Right cardiac atrium (tissue), 5 donors: ENCODE data around the gene KLHL7. TPM values are rescaled to one million over a fixed set of nuclear protein-coding genes. Genes with fewer than 3 reads are reported as not detected.

Experiments used
- ATAC-seq, 2 donors: fragments of 200-7000 bp; cut with Tn5 transposase; one replicate each; pipeline versions ENCODE4 v1.8.0 to v1.9.1; 2020; ENCODE audit warnings: moderate library complexity in 2 of 2, mild to moderate bottlenecking in 1 of 2
- DNase-seq, 3 donors: peaks; one replicate each; pipeline ENCODE4 v3.0.0-alpha.2; 2020
- H3K27ac ChIP-seq: one replicate; pipeline ENCODE4 v1.5.1; 2013; ENCODE audit warnings: mild to moderate bottlenecking, low read length, control low read depth, moderate library complexity
- H3K27me3 ChIP-seq: one replicate; pipeline ENCODE4 v1.6.1; 2013; ENCODE audit not compliant: control insufficient read depth, insufficient read depth
- H3K4me1 ChIP-seq: one replicate; pipeline ENCODE4 v1.6.1; 2013; ENCODE audit warnings: low read length; ENCODE audit not compliant: control insufficient read depth, insufficient read depth
- H3K4me3 ChIP-seq: one replicate; pipeline ENCODE4 v1.5.1; 2013; ENCODE audit warnings: low read length, control low read depth
- H3K9me3 ChIP-seq: one replicate; pipeline ENCODE4 v1.6.1; 2013; ENCODE audit warnings: low read length; ENCODE audit not compliant: control insufficient read depth
- WGBS: extraction: QIAGEN DNeasy Blood & Tissue Kit; methylation state at CpG from one replicate; pipeline ENCODE4 v1.1.7; 2013; 5-methylcytosine and 5-hydroxymethylcytosine counted together
- intact Hi-C, 4 donors: fragments of 100-400 bp; cut with DNase I; formaldehyde crosslinking; loops; one replicate each; pipeline versions ENCODE4 v1.11.0 to v1.14.0; 2022 to 2023
- polyA plus RNA-seq: library from polyadenylated mRNA; stranded (reverse); fragments of 200-250 nt; gene quantifications from one replicate; pipeline ENCODE4 v1.2.3, GENCODE V29; 2013
- total RNA-seq, 4 donors: library from RNA; stranded (reverse); fragmentation: NEBNext Ultra II Directional; extraction: Animal tissue kit (Norgen Biotek cat#: 25700); gene quantifications; one replicate each; pipeline ENCODE4 v1.2.1, GENCODE V29; 2021
- donor health status: healthy with polysubstance abuse.
- donor health status: DM: no; HTN: yes; CAD: no.
- donor health status: DM: no; HTN: no; CAD: no.
- donor health status: DM: no; HTN: yes; CAD: no; lungs with severe emphysema.
- donor health status: DM: yes; HTN: yes; CAD: no.

KLHL7 gene
- total and polyA plus RNA-seq, 5 donors: 61.7 to 106 (median 72.3) TPM

DNA sequence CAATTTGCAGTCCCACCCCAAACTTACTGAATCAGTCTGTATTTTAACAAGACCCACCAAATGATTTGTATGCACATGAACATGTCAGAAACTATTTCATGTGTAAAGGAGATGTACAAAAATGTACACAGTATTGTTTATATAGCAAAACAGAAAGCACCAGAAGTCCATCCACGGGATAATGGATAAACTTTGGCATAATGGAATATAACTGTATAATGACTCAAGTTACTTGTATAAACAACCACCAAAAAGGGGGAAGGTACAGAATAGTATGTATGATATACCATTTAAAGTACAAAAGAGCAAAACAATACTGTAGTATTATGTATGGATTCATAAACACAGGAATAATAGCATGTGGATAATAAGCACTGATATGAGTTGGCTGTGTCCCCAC, 98.7 kb downstream of the KLHL7 start:
- 95% methylated on average over 1 of the region's 1 CpG for WGBS

DNA sequence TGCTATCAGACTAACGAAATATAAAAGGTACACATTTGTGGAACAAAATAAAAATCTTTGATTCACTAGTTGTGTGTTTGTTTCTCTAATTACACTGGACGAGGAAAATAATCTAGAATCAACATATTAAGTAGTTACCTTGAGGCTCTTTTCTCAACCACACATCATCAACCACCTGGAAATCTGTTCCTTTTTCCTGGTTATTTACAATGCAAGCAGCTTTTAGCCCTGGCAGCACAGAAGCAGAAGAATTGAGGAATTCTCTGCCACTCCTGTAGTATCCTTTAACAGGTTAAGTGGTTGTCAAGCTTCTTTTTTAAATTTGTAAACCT, 100.0 kb downstream of the KLHL7 start:
- DNase-seq (no peak), ATAC-seq (no peak)
- Histone ChIP-seq H3K9me3 (no peaks in the 10 kb centered on the region), H3K4me3 (peak overlapping the region; percentile 36), H3K27me3 (no peaks in the 10 kb centered on the region), H3K27ac (no peak overlapping the region), H3K4me1 (no peaks in the 10 kb centered on the region)
- intact Hi-C loops: no loop called here
- 89% methylated on average over 2 of the region's 2 CpGs for WGBS

More for the DNA sequence above, 98.7 kb downstream of the KLHL7 start:
- Histone ChIP-seq H3K4me3 (no peak overlapping the region), H3K4me1 (no peaks in the 10 kb centered on the region), H3K9me3 (no peaks in the 10 kb centered on the region), H3K27me3 (no peaks in the 10 kb centered on the region), H3K27ac (no peak overlapping the region)
- DNase-seq (no peak), ATAC-seq (no peak)
- intact Hi-C loops: no loop called here

DNA sequence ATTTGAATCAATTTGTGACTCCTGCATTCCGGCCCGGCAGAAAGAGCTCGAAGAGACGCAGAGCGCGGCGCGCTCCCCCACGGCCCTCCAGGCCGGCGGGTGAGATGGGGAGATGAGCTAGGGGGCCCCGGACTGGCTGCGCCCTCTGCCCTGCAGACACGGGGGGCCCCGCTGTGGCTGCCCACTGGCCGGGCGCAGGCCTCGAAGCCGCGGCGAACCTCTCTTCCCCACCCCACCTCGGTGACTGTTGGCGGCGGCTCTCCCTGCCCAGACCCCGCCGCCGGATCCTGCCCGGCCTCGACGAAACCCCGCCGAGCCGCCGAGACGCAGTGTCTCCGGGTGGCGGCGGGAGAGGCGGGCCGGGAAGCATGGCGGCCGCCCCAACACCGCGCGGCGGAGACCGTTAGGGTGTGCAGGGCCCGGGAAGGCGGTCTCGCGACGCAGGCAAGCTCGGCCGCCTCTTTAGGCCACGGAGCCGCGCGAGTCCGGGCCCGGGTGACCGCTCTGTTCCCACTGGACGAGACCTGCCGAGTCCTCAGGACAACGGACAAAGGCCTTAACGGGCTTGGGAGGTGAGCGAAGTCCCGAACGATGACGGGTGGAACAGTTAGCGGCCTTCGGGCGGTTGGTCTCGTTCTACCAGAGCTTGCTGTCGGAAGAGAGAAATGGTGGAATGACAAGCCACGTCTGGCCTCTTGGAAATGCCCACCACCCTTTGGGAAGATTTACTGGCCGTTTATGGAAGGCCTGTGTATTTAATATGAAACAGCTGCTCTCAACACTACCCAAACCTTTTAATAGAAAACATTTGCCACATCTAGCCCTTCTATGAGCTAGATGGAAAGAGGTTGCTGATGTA, 100.6 kb downstream of the KLHL7 start:
- no peaks in the 10 kb centered on the region for H3K27me3 ChIP-seq
- no peak overlapping the region for H3K27ac ChIP-seq
- intact Hi-C loops: no loop called here
- peak; percentile 84 to 86 for ATAC-seq
- no peaks in the 10 kb centered on the region for H3K4me1 ChIP-seq
- WGBS: 24% methylated on average over 76 of the region's 76 CpGs
- peak overlapping the region; percentile 36 for H3K4me3 ChIP-seq
- peak; percentile 40 to 77 (median 75) for DNase-seq
- no peaks in the 10 kb centered on the region for H3K9me3 ChIP-seq

GRCh38 chr7:23207021-23207420, 101.4 kb downstream of the KLHL7 start:
- no peak for ATAC-seq
- Histone ChIP-seq H3K27me3 (no peaks in the 10 kb centered on the region), H3K9me3 (no peaks in the 10 kb centered on the region), H3K4me1 (no peaks in the 10 kb centered on the region), H3K27ac (no peak overlapping the region), H3K4me3 (no peak overlapping the region)
- no peak for DNase-seq
- intact Hi-C loops: no loop called here
- WGBS: 90% methylated on average over 2 of the region's 2 CpGs

DNA sequence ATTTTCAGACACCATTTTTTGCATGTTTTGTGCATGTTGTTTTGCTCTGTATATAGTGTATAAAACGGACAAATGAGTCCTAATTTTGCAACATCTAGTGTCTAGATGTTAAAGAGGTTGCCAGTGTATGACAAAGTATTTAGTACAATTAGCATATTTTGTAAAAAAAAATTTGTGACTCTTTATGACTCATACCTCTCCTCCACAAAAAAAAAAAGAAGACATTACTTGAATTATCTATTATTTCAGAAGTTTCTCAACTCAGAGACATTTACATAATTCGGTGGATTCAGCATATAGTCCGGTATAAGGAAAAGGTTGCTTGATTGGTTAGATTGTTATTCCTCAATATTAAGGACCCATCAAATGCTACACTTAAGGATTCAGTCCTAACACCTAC, 102.3 kb downstream of the KLHL7 start:
- no peaks in the 10 kb centered on the region for H3K9me3 ChIP-seq
- no peaks in the 10 kb centered on the region for H3K27me3 ChIP-seq
- H3K4me3 ChIP-seq: no peak overlapping the region
- H3K4me1 ChIP-seq: no peaks in the 10 kb centered on the region
- 87% methylated on average over 3 of the region's 3 CpGs for WGBS
- H3K27ac ChIP-seq: no peak overlapping the region
- intact Hi-C loops: no loop called here
- DNase-seq (no peak), ATAC-seq (no peak)

DNA sequence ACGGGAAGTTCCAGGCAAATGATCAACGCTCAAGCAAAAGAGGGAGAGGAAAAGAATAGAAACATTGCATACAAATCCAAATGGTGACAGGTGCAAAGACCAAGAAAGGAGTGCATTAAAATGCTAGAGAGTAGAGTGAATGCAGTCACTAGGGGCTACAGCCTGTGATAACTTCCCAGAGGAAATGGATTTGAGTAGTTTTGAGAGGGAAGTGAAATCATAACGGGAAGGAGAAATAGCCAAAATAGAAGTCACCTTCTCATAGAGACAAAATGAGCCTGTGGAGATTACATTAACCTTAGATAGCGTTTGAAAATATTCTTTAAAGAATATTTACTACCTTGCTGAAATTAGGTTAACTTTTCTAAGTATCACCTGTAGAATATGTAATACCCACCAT, 102.7 kb downstream of the KLHL7 start:
- WGBS: 76% methylated on average over 4 of the region's 4 CpGs
- intact Hi-C loops: no loop called here

DNA sequence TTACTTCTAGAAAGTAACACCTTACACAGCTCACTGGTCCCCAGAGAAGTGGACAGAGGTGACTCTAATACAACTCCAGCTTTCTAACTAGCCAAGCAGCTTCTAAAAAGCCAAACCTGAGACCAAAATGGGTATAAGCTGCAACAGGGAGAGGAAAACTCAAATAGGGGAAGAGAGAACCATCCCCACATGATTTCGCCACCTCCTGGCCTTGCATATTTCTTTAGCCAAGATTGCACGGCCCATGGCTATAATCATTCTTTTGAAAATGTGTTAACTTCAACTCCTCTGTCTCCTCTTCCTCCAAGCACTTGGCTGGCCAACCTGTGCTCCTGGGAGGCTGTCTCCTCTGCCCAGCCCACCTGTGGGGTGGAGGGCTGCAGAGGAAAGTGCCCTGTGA, 104.9 kb downstream of the KLHL7 start:
- Histone ChIP-seq H3K27ac (no peak overlapping the region), H3K27me3 (no peaks in the 10 kb centered on the region), H3K9me3 (no peaks in the 10 kb centered on the region), H3K4me3 (no peak overlapping the region), H3K4me1 (no peaks in the 10 kb centered on the region)
- intact Hi-C loops: no loop called here
- ATAC-seq (no peak), DNase-seq (no peak)
- WGBS: 78% methylated on average over 2 of the region's 2 CpGs

More for the DNA sequence above, 102.7 kb downstream of the KLHL7 start:
- H3K9me3 ChIP-seq: no peaks in the 10 kb centered on the region
- no peaks in the 10 kb centered on the region for H3K27me3 ChIP-seq
- H3K4me1 ChIP-seq: no peaks in the 10 kb centered on the region
- no peak overlapping the region for H3K4me3 ChIP-seq
- ATAC-seq (no peak), DNase-seq (no peak)
- no peak overlapping the region for H3K27ac ChIP-seq

GRCh38 chr7:23211589-23211988, 106.0 kb downstream of the KLHL7 start:
- WGBS: 68% methylated on average over 11 of the region's 11 CpGs

DNA sequence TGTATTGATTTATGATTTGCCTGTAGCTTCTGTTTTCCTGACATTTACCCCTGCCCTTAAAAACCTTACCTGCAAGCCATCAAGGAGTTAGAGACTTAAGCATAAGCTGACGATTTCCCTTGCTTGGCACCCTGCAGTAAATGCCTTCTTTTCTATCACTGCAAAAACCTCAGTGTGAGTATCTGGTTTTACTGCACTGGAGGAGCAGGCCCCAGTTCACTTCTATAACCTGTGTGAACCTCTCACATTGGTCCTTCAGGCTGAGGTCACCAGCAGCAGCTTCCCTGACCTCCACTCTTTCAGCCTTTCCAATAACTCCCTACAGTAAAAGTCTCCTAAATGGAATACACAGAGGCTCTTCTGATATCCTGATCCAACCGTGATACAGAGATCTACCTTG, 106.8 kb downstream of the KLHL7 start:
- intact Hi-C loops: no loop called here
- Histone ChIP-seq H3K27me3 (no peaks in the 10 kb centered on the region), H3K9me3 (no peaks in the 10 kb centered on the region), H3K27ac (no peak overlapping the region), H3K4me3 (no peak overlapping the region), H3K4me1 (no peaks in the 10 kb centered on the region)
- no peak for ATAC-seq
- DNase-seq: no peak
- 91% methylated on average over 2 of the region's 2 CpGs for WGBS

More at GRCh38 chr7:23211589-23211988, 106.0 kb downstream of the KLHL7 start:
- intact Hi-C loops: no loop called here
- ATAC-seq: no peak
- Histone ChIP-seq H3K27me3 (no peaks in the 10 kb centered on the region), H3K27ac (no peak overlapping the region), H3K4me1 (no peaks in the 10 kb centered on the region), H3K4me3 (no peak overlapping the region), H3K9me3 (no peaks in the 10 kb centered on the region)
- DNase-seq: no peak

GRCh38 chr7:23212841-23213240, 107.3 kb downstream of the KLHL7 start:
- Histone ChIP-seq H3K4me3 (no peak overlapping the region), H3K9me3 (no peaks in the 10 kb centered on the region), H3K27ac (no peak overlapping the region), H3K27me3 (no peaks in the 10 kb centered on the region), H3K4me1 (no peaks in the 10 kb centered on the region)
- intact Hi-C loops: no loop called here
- ATAC-seq (no peak), DNase-seq (no peak)
- WGBS: 77% methylated on average over 4 of the region's 4 CpGs

DNA sequence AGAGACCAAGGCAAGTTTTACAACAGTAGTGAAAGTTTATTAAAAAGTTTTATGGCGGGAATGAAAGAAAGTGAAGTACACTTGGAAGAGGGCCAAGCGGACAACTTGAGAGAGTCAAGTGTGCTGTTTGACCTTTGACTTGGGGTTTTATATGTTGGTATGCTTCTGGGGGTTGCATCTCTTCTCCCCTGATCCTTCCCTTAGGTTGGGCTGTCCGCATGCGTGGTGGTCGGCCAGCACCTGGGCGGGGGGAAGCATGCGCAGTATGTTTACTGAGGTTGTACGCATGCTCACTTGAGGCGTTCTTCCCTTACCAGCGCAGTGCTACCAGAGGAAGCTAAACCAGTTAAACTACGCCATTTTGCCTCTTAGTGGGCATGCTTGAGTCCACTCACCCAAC, 108.2 kb downstream of the KLHL7 start:
- ATAC-seq (no peak), DNase-seq (no peak)
- Histone ChIP-seq H3K9me3 (no peaks in the 10 kb centered on the region), H3K27me3 (no peaks in the 10 kb centered on the region), H3K4me1 (no peaks in the 10 kb centered on the region), H3K4me3 (no peak overlapping the region), H3K27ac (no peak overlapping the region)
- 96% methylated on average over 11 of the region's 11 CpGs for WGBS
- intact Hi-C loops: no loop called here

- no peaks in the 10 kb centered on the region for H3K9me3 ChIP-seq
- intact Hi-C loops: no loop called here
- H3K27ac ChIP-seq: no peak overlapping the region
- ATAC-seq (no peak), DNase-seq (no peak)
- no peaks in the 10 kb centered on the region for H3K4me1 ChIP-seq
- H3K27me3 ChIP-seq: no peaks in the 10 kb centered on the region
- H3K4me3 ChIP-seq: no peak overlapping the region
- 91% methylated on average over 5 of the region's 5 CpGs for WGBS
Observed at GRCh38 chr7:23214423-23214822, 108.8 kb downstream of the KLHL7 start.
